WI38 (cell line): ENCODE results near the gene SLC16A5.

Experiments
- H3K4me3 ChIP-seq: 2 replicates; pipeline ENCODE4 v1.5.1; 2011; ENCODE audit warnings: low read depth, mild to moderate bottlenecking, control low read depth, low read length
- CTCF ChIP-seq: IDR thresholded peaks from 2 replicates; pipeline ENCODE4 v1.5.1; 2012; ENCODE audit warnings: low read depth, mild to moderate bottlenecking, control low read depth, low read length

The SLC16A5 gene

GRCh38 chr17:75147878-75148546 is 60.3 kb downstream of the SLC16A5 start:
- no peak for TF ChIP-seq CTCF
- no peak overlapping the region for H3K4me3 ChIP-seq

GRCh38 chr17:75151930-75152329 is 64.2 kb downstream of the SLC16A5 start:
- TF ChIP-seq CTCF: no peak

GRCh38 chr17:75152523-75152921 is 64.8 kb downstream of the SLC16A5 start:
- H3K4me3 ChIP-seq: peak overlapping the region; percentile 77
- no peak for TF ChIP-seq CTCF

More at GRCh38 chr17:75151930-75152329, 64.2 kb downstream of the SLC16A5 start:
- no peak overlapping the region; the same call in 1 of the 2 replicates for H3K4me3 ChIP-seq

GRCh38 chr17:75152922-75153779 is 65.4 kb downstream of the SLC16A5 start:
- peak overlapping the region; percentile 77 for H3K4me3 ChIP-seq
- TF ChIP-seq CTCF: no peak

GRCh38 chr17:75153780-75154194 is 66.0 kb downstream of the SLC16A5 start:
- peak overlapping the region; percentile 77 for H3K4me3 ChIP-seq
- TF ChIP-seq CTCF: no peak

GRCh38 chr17:75154195-75155106 is 66.7 kb downstream of the SLC16A5 start, which contains the start of gene JPT1:
TSS of gene JPT1 (minus strand) at chr17:75154512. CDS start at chr17:75154397, 115 bp downstream.
- peak within 1 kb of the TSS; percentile 77 for H3K4me3 ChIP-seq
- TF ChIP-seq CTCF: no peak
